IPS-18c (cell line): ENCODE results near the gene COL6A2.
"Not testable (repeated sequence)": the region's sequence is repeated elsewhere in the genome, so short reads cannot be mapped to it uniquely, and the experiment has no call there.

Experiments used
- H3K4me3 ChIP-seq: 2 replicates; pipeline ENCODE4 v1.7.0; 2013; ENCODE audit warnings: low read depth, mild to moderate bottlenecking, low read length, moderate library complexity; ENCODE audit not compliant: insufficient read depth
- H3K9me3 ChIP-seq: one replicate; pipeline ENCODE4 v1.6.1; 2013; ENCODE audit warnings: mild to moderate bottlenecking, low read length, moderate library complexity; ENCODE audit not compliant: control insufficient read depth, insufficient read depth

COL6A2 gene

GRCh38 chr21:46068516-46069079, 29.3 kb upstream of the COL6A2 start:
- H3K9me3 ChIP-seq, result no peaks in the 10 kb centered on the region
- H3K4me3 ChIP-seq, result no peak overlapping the region

GRCh38 chr21:46069166-46069565, 28.7 kb upstream of the COL6A2 start:
- no peaks in the 10 kb centered on the region for H3K9me3 ChIP-seq
- no peak overlapping the region for H3K4me3 ChIP-seq

GRCh38 chr21:46069719-46070279, 28.1 kb upstream of the COL6A2 start:
- H3K9me3 ChIP-seq, result no peaks in the 10 kb centered on the region
- no peak overlapping the region for H3K4me3 ChIP-seq

GRCh38 chr21:46071082-46071481, 26.8 kb upstream of the COL6A2 start:
- Histone ChIP-seq H3K9me3 (no peaks in the 10 kb centered on the region), H3K4me3 (no peak overlapping the region)

- H3K9me3 ChIP-seq, H3K4me3 ChIP-seq: not testable (repeated sequence)
Measured at GRCh38 chr21:46076724-46077123, 21.2 kb upstream of the COL6A2 start.

- H3K4me3 ChIP-seq, result no peak overlapping the region
- H3K9me3 ChIP-seq, result no peaks in the 10 kb centered on the region
Measured at GRCh38 chr21:46077674-46078101, 20.2 kb upstream of the COL6A2 start.

GRCh38 chr21:46078322-46078977, 19.5 kb upstream of the COL6A2 start:
- Histone ChIP-seq H3K9me3 (no peaks in the 10 kb centered on the region), H3K4me3 (no peak overlapping the region)

GRCh38 chr21:46078978-46079351, 18.9 kb upstream of the COL6A2 start:
- H3K4me3 ChIP-seq, result no peak overlapping the region

GRCh38 chr21:46079352-46080170, 18.4 kb upstream of the COL6A2 start:
- H3K9me3 ChIP-seq, result no peaks in the 10 kb centered on the region
- no peak overlapping the region for H3K4me3 ChIP-seq

More at GRCh38 chr21:46078978-46079351, 18.9 kb upstream of the COL6A2 start:
- H3K9me3 ChIP-seq, result no peaks in the 10 kb centered on the region

- Histone ChIP-seq H3K4me3 (no peak overlapping the region), H3K9me3 (no peaks in the 10 kb centered on the region)
Measured at GRCh38 chr21:46080171-46081021, 17.5 kb upstream of the COL6A2 start.

GRCh38 chr21:46081022-46081861, 16.7 kb upstream of the COL6A2 start:
- no peaks in the 10 kb centered on the region for H3K9me3 ChIP-seq
- H3K4me3 ChIP-seq, result no peak overlapping the region

- no peaks in the 10 kb centered on the region for H3K9me3 ChIP-seq
- no peak overlapping the region for H3K4me3 ChIP-seq
Measured at GRCh38 chr21:46081862-46082712, 15.8 kb upstream of the COL6A2 start.

GRCh38 chr21:46082713-46082962, 15.3 kb upstream of the COL6A2 start:
- Histone ChIP-seq H3K9me3 (no peaks in the 10 kb centered on the region), H3K4me3 (no peak overlapping the region)

- Histone ChIP-seq H3K4me3 (no peak overlapping the region), H3K9me3 (no peaks in the 10 kb centered on the region)
Measured at GRCh38 chr21:46082963-46083790, 14.7 kb upstream of the COL6A2 start.
